ENCODE measurements around the gene PEX3.
"Not testable (repeated sequence)": the region's sequence is repeated elsewhere in the genome, so short reads cannot be mapped to it uniquely, and the experiment has no call there.

PEX3 gene

DNA sequence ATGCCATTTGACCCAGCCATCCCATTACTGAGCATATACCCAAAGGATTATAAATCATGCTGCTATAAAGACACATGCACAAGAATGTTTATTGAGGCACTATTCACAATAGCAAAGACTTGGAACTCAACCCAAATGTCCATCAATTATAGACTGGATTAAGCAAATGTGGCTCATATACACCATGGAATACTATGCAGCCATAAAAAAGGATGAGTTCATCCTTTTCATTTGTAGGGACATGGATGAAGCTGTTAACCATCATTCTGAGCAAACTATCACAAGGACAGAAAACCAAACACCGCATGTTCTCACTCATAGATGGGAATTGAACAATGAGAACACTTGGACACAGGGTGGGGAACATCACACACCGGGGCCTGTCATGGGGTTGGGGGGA, 2.7 kb upstream of the PEX3 start:
- DNase-seq (ENCODE audit: low read depth) = not testable (repeated sequence)

DNA sequence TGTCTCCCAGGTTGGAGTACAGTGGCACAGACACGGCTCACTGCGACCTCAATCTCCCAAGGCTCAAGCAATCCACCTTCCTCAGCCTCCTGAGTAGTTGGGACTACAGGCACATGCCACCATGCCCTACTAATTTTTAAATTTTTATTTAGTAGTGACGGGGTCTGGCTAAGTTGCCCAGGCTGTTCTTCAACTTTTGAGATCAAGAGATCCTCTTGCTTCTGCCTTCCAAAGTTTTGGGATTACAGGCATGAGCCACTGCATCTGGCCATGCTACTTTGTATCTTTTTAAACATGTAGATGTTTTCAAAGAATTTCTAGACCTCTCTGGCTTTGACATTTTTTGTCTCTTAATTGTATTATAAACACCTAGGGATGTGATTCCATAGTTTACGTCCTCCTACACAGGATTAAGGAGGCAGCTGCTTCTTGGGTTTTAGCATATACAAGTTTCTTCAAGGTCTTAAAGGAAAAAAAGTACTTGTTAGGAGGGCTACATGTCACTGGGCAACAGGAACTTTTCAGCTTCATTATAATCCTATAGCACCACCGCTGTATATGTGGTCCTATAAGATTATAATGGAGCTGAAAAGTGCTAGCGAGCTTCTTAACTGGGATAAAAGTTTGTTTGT, 1.4 kb upstream of the PEX3 start:
- DNase-seq (ENCODE audit: low read depth) = no peak

DNA sequence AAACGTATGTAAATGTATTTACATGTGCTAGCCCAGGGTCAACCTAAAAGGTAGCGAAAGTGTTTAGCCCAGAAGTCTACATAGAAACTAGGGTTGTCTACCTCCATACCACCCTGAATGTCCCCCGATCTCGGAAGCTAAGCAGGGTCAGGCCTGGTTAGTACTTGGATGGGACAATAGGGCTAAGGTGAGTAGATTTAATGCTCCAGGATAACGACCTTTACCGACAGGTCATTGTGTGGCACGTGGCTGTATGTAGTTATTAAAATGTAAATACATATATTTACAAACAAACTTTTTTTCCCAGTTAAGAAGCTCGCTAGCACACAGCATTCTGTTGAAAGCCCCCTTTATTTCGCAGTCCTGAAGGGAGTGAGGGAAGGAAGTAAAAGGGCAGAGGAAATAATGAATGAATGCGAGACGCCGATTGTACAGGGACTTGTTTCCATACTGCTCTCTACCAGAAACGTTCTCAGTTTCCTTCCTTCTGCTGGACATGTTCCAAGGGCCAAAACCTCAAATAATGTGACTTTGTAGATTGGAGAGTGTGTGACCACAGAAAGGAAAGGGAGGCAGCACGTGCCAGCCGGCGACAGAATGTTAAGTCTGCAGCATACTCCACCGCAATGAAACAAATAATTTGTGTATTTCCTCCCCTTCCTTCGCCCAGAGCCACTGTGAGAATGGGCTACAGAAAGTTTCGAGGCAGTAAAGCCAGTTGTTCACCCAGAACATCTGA, 722 bp upstream of the PEX3 start:
- peak; percentile 9 for DNase-seq (ENCODE audit: low read depth)

DNA sequence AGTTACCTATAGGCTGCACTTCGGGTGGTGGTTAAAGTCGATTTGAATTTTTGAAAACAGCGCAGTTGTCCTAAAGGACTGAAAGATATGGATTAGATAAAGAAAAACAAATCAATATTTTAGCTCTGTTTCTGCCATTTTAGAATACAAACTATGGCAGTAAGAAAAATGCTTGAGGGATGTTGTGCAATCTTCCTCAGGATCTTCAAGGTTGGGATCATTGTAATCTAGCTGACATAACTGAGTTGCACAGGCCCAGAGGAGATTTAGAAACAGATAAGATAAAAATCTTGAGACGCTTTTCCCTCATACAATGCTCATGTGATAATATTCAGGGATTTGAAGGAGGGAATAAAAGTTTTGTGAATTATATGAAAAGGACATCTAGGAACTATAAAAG, 926 bp downstream of the PEX3 start:
- no peak for DNase-seq (ENCODE audit: low read depth)

DNA sequence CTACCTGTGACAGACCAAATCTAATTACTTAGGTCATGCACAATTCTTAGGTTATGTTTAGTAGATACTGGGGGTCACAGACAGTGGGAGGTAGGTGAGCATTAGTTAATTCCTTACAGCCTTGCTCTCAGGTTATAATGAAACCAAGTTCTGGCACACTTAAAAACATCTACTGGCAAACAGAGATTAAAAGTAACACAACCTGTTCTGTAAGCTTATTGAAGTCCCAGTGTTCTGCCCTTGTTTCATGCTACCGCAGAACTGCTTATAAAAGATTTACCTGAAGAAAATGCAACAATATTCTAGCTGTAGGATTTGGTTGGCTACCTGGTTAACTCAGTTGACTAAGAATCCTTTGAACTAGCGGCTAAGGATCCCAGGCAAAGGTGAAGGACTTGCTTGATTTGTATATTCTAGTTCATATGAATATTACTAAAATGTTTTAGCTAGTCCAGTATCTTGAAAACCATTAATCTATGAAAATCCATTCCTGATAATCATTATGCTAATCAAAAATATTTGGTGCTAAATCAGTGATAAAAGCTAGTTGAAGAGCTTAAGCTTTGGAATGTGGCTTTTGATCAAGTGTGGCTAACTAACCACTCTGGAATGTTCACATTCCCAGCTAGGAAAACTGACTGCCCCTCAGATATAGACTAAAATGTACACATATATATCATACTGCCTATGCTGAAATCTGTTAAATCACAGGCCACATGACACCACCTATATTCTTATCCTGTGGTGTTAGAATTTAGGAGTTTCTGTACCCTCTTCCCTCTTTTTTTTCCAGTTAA, 7.2 kb downstream of the PEX3 start:
- DNase-seq (ENCODE audit: low read depth) = no peak

DNA sequence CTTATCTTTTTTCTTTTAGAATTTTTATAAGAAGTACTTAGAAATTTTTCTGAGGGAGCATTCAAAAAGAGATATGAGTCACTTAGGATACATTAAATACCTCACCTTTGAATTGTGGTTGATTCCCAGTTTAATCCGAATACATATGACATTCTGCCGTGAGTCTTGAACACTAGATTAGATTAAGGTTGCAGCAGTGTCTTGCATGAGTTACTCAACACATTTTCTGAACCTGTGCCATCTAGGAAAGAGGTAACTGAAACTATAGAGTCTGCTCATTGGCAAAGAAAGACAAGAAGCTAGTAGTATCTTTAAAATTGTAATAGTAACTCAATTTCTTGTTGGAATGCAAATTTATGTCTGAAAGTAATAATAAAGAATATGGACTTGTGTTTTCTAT, 14.9 kb downstream of the PEX3 start:
- no peak for DNase-seq (ENCODE audit: low read depth)

DNA sequence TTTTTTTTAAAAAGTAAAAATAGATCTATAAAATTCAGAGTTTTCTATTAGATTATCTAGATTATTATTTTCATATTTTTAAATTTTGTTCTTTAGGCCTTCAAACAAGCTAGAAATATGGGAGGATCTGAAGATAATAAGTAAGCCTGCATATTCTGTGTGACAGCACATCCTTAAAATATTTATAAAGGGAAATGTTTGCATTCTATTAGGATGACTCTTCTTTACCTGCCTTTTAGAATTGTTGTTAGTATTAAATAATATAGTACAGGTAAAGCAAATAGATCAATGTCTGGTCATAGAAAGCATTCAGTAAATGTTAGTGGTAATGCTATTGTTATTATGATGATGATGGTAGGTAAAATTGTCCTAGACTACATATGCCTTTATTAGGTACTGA, 17.4 kb downstream of the PEX3 start:
- DNase-seq (ENCODE audit: low read depth) = no peak

DNA sequence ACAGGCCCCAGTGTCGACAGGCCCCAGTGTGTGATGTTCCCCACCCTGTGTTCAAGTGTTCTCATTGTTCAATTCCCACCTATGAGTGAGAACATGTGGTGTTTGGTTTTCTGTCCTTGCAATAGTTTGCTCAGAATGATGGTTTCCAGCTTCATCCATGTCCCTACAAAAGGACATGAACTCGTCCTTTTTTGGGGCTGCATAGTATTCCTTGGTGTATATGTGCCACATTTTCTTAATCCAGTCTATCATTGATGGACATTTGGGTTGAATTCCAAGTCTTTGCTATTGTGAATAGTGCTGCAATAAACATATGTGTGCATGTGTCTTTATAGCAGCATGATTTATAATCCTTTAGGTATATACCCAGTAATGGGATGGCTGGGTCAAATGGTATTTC, 18.2 kb downstream of the PEX3 start:
- not testable (repeated sequence) for DNase-seq (ENCODE audit: low read depth)

DNA sequence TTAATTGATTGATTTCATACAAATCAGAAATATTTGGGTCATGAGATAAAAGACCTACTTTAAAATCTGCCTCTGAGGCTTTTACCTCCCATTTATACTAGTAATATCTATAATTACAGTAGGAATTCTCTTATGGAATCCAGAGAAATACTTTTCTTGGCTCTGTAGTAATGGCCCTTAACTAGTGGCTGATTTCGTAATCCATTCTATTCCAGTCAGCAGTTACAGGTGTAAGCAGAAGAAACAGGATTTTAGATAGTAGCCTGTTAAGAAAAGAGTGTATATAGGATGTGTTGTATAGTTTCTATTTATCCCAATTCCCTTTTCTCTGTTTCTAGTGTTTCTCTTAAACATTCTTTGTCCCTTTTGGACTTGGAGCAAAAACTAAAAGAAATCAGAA, 21.2 kb downstream of the PEX3 start:
- no peak for DNase-seq (ENCODE audit: low read depth)

DNA sequence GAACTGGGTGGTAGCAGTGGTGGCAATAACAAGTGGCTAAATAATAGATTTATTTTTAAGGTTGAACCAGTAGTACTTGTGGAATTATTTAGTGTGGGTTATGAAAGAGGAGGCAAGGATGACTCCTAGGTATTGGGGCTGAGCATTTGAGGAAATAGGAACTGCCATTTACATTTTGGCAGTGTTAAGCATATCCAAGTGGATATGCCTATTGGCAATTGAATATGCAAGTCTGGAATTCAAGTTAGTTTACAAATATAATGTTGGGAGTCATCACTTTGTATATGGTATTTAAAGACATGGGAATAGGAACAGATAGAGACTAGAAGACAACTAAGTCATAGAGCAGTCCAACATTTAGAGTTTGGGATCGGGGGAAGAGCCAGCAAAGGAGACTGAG, 25.9 kb downstream of the PEX3 start:
- no peak for DNase-seq (ENCODE audit: low read depth)

DNA sequence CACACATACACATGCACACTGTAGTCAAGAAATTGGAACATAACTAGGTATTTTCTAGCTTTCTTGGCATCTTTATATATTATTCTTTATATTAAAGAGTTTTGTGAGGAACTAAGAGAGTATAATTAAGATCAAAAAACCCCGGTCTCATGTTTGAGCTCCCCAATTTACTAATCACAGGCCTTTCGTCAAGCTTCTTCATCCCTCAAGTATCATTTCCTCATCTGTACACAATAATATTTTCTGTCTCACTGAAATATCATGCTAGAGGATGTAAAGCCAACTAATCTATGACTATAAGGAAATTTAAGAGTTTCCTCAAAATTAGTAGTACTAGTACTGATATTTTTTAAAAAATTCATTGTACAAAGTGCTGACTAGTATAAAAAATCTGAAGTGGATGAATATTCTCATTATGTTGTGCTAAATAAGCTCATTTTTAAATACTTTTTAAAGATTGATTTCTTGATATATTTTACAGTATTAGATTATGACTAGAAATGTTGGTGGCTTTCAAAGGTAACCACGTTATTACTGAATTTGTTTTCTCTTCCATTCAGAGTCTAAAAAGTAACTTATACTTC, 28.0 kb downstream of the PEX3 start:
- DNase-seq (ENCODE audit: low read depth) = no peak

DNA sequence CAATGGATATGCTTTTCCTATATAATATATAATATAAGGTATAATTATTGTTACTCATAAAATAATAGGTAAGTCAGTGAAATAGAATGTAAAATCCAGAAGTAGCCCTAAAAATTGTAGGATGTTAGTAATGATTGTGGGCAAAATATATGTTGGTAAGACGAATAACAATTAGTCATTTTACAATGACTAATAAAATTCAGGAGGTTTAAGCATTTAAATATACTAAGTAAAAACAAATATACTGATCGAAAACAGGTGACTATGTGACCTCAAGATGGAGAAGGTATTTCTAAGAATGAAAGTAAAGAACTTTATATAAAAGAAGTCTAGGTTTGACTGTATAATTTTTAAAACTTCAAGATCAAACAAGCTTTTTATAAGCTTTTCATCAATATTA, 32.0 kb downstream of the PEX3 start:
- no peak for DNase-seq (ENCODE audit: low read depth)

DNA sequence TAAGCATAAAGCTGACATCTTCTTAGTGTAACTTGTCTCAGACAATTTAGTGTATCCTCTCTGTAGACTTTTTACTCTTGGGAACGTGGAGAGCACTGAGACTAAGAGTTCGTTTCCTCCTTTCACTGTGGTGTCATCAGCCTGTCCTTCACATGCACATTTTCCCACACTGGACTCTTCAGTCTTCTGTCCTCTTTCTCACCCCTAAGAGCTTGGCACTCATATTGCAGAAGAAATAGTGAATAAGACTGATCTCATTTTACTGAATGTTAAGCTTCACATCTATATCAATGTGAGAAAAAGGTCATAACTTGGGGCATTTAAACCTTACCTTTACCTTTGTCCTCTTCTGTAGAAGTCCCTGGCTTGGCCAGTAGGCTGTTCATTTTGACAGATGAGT, 35.4 kb downstream of the PEX3 start:
- no peak for DNase-seq (ENCODE audit: low read depth)

DNA sequence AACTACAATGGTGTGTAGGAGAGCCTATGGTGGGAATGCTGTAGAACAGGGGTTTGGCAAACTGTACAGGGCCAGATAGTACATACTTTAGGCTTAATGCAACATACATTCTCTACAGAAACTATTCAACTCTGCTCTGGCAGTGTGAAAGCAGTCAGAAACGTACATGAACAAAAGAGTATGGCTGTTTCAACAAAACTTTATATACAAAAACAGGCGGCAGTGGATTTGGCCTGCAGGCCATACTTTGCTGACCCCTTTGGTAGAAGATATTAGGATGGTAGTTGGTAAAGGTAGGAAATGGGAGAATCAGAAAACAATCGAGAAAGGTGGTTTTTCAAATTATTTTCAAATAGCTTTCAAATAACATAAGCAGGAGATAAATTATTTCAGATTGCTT, 36.1 kb downstream of the PEX3 start:
- no peak for DNase-seq (ENCODE audit: low read depth)

DNA sequence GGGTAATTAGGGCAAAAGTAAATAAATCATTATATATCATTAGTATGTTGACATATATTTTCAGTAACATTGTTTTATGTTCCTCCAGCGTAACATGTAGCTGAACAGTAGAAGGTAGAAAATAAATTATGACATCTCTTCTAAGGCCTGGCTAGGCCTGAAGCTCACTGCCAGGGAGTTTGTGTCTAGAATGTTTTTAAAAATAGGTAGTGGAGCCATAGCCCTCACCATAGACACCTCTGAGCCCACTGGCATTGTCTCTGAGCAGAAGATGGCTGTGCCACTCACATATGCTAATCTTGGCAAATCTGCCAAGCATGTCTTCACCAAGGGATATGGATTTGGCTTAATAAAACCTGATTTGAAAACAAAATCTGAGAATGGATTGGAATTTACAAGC, 39.6 kb downstream of the PEX3 start:
- no peak for DNase-seq (ENCODE audit: low read depth)

DNA sequence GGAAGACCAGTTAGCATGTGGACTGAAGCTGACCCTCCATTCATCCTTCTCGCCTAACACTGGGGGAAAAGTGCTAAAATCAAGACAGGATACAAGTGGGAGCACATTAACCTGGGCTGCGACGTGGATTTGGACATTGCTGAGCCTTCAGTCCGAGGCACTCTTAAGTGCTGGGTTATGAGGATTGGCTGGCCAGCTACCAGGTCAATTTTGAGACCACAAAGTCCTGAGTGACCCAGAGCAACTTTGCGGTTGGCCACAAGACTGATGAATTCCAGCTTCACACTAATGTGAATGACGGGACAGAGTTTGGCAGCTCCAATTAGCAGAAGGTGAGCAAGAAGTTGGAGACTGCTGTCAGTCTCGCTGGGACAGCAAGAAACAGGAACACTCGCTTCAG, 40.2 kb downstream of the PEX3 start:
- no peak for DNase-seq (ENCODE audit: low read depth)

DNA sequence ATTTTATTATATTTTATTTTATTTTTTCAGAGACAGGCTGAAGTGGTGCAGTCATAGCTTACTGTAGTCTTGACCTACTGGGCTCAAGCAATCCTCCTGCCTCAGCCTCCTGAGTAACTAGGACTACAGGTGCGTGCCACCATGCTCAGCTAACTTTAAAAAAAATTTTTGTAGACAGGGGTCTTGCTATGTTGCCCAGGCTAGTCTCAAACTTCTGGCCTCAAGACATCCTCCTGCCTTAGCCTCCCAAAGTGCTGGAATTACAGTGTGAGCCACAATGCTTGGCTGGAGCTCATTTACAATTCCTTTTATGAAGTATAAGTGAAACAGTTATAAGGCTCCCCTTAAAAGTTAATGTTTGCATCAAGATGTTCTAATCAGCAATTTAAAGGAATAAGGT, 46.4 kb downstream of the PEX3 start:
- no peak for DNase-seq (ENCODE audit: low read depth)

DNA sequence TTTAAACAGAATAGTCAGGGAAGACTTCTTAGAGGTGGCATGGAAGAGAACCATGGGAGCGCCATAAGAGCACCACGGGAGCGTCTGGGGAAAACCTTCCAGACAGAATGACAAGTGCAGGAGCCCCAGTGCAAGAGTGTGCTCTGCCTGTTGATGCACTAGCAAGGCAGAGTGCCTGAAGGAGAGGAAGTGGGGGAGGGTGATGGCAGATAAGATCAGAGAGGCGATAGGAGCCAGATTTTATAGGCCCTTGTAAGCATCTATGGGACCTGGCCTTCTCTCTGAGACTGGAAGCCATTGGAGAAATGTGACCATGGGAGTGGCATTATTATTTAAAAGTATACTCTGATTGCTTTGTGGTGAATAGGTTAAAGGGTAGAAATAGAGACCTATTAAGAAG, 47.8 kb downstream of the PEX3 start:
- DNase-seq (ENCODE audit: low read depth) = no peak

DNA sequence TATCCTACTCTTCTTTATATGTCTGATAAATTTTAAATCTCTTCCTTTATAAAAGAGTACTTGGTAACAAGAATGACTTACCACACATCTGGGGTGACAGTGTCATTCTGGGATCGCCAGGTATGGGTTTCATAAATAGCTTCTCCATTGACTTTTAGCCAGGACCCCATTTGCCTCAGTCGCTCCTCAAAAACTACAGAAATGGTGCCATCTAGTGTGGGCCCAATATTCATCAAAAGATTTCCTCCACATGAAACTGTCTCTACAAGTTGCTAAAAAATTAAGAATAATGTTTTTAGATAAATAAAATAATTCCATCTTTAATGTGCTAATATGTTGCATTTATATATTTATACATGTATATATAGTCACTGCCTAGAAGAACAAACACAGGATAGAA, 51.2 kb downstream of the PEX3 start:
- DNase-seq (ENCODE audit: low read depth) = no peak

DNA sequence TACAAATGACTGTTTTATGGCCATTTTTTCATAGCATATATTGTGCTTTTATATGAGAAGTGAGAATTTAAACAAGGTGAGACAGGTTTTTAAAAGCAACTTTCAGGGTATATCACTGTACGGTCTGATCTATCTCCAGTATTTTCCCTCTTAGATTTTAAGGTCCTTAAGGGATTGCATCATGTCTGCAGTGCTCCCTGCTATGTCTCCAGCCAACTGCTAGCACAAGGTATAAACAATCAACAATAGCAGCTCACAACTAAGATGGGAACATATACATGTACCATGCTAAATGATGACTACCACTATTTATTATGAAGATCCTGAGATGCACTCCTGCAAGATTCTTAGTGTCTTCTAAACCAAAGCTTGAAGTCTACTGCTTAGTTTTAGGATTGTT, 53.8 kb downstream of the PEX3 start:
- no peak for DNase-seq (ENCODE audit: low read depth)

DNA sequence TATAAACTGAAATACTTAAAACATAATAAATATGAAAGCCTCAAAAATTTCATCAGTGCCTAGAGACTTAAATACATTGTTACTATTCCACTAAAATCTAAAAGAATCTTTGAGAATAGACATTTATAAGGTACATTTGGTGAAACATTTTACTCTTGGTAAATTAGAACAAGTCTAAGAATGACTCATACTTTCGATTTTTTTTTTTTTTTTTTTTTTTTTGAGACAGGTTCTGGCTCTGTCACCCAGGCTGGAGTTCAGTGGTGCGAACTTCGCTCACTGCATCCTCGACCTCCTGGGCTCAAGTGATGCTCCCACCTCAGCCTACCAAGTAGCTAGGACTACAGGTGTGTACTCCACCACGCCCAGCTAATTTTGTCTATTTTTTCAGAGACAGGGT, 54.5 kb downstream of the PEX3 start:
- no peak for DNase-seq (ENCODE audit: low read depth)

DNA sequence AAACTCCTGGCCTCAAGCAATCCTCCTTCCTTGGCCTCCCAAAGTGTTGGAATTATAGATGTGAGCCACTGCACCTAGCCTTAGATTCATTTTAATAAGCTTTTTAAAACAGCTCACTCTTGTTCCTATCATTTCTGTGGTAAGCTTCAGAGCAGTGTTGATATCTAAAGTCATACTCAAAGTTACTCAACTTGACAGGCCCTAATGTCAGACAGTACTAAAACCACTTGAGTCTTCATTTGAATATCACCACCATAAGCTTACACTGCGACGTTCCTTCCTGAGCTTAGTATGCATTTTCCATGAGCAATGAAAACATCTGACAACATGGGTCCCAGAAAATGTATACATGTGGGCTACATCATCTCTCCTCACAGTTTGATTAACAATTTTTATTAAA, 54.9 kb downstream of the PEX3 start:
- DNase-seq (ENCODE audit: low read depth) = no peak

DNA sequence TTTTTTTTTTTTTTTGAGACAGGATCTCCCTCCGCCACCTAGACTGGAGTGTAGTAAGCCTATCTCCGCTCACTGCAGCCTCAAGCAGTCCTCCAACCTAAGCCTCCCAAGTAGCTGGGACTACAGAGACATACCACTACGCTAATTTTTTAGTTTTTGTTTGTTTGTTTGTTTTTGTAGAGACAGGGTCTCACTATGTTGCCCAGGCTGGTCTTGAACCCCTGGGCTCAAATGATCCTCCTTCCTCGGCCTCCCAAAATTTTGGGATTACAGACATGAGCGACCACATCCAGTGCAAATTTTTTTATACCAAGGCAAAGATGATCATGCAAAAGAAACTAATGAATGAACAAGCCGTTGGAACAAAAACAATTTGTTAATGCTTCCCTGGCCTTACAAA, 55.6 kb downstream of the PEX3 start:
- no peak for DNase-seq (ENCODE audit: low read depth)

Measured in activated gamma-delta T cell treated with anti-CD3 and anti-CD28 coated beads, Interleukin-2, amount 50 U/mL, for 16 hours (primary cell).